RCC 7860 (cell line): ENCODE data around the gene C18orf63.

Experiments
- DNase-seq: peaks from one replicate; pipeline ENCODE4 v3.0.0-alpha.2; 2015; ENCODE audit warnings: low spot score
- FAIRE-seq: peaks from 2 replicates; lab custom pipeline; 2012; peaks lifted over from hg19 to GRCh38; lab: Jason Lieb, UNC

Gene C18orf63

DNA sequence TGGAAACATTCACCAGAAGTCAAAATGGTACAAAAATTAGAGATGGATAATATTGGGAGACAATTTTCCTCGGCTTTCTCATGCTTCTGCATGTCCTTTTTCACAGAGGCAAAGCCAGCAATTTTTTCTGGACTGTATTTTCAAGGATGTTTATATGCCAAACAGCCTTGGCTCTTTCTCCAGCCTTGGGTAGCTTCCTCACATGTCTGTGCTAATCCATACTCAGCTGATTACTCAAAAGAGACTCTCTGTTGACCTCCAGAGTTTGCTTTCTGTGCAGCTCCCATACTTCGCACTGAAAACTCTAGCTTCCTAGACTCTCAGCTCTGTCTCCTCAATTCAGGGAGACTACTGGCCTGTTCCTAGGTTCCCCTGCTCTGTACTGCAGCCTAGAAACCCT, 10.6 kb downstream of the C18orf63 start:
- no peak for DNase-seq
- no peak for FAIRE-seq

- peak; percentile 96 for FAIRE-seq
Observed at GRCh38 chr18:74326791-74327190, 11.2 kb downstream of the C18orf63 start.

DNA sequence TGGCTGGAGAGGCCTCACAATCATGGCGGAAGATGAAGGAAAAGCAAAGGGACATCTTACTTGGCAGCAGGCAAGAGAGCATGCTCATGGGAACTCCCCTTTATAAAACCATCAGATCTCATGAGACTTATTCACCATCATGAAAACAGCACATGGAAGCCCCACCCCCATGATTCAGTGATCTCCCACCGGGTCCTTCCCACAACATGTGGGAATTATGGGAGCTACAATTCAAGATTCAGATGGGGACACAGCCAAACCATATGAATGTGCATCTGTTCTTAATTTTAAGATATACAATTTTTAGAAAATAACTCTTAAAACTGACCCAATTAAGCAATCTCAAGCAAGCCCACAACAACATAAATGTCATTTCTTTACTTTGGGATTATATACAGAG, 12.6 kb downstream of the C18orf63 start:
- peak; percentile 7 for DNase-seq
- no peak for FAIRE-seq

More at GRCh38 chr18:74326791-74327190, 11.2 kb downstream of the C18orf63 start:
- DNase-seq: peak; percentile 72

DNA sequence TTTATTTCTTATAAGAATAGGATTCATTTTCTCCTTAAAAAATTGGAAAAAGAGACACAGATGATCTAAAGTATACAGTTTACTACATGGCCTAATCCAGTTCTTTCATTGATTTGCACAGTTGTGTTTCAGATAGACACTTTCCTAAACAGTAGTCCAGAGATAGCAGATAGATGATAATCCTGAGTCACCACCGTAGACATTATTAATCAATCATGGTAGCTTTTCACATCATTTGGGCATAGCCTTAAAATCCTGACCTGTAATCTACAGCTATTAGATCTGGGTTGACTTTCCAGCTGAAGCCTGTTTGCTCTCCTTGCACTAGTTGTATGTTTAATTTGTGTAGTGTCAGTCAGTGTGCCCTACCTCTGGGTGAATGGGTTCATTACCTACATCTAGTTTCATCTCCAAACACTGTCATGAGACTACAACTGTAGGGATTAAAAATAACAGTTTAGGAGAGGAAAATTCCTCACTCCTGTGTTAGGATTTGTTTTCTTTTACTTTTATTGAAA, 14.1 kb downstream of the C18orf63 start:
- no peak for DNase-seq
- FAIRE-seq: no peak

DNA sequence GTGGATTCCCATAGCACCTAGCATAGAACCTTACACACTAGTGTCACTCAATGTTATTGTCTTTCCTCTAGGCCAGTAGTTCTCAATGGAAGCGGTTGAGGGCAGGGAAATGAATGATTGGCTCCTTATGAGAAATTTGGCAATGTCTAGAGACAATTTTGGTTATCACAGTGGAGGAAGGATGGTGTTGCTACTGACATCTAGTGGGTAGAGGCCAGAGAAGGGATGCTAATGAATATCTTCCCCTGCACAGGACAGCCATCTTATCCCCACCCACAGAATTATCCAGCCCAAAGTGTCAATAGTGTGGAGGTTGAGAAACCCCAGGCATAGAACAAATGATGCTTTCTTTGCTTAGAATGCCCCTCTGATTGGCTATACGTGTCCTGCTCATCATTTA, 15.8 kb downstream of the C18orf63 start:
- DNase-seq (peak; percentile 7), FAIRE-seq (no peak)

GRCh38 chr18:74333091-74333490, 17.5 kb downstream of the C18orf63 start:
- no peak for FAIRE-seq
- DNase-seq: no peak

GRCh38 chr18:74334242-74334893, 18.7 kb downstream of the C18orf63 start:
- DNase-seq (no peak), FAIRE-seq (no peak)

DNA sequence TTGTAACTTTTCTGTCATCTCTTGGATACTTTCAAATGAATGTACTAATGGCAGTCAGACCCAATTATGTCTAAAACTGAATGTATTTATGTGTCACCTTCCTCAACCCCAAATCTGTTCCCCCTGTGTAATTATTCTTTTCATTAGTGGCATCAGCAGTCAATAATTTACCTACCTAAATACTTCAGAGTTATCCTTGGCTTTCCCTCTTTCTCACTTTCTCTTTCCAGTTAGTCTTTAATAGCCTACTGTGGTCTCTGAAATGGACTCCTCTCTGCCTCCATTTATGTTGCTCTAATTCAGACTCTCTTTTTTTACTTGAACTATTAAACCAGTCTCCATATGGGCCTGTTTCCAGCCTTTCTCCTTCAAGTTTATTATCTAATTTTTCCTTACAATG, 21.0 kb downstream of the C18orf63 start:
- no peak for FAIRE-seq
- no peak for DNase-seq

GRCh38 chr18:74337155-74337911, 21.7 kb downstream of the C18orf63 start:
- FAIRE-seq (no peak), DNase-seq (no peak)

- DNase-seq: no peak
- FAIRE-seq: no peak
Observed at GRCh38 chr18:74337912-74338309, 22.3 kb downstream of the C18orf63 start.

GRCh38 chr18:74342416-74343043, 26.9 kb downstream of the C18orf63 start:
- DNase-seq (peak; percentile 43), FAIRE-seq (peak; percentile 86)

DNA sequence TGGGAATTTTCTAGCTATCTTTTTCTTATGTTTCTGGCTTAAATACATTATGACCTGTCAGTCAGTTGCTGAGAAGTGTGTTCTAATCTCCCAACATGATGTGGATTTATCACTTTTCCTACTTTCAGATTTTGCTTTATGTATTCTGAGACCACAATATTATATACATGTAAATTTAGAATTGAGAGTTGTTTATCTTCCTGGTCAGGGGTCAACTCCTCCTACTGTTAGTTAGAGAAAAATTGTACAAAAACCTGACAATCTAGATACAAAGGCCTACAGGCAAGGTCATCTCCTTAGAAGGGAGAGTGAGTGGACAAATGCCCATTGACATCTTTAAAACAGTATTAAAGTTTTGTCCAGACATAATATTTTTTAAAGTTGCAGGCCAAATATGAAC, 30.6 kb downstream of the C18orf63 start:
- no peak for FAIRE-seq
- DNase-seq: no peak

GRCh38 chr18:74348581-74348980, 32.9 kb downstream of the C18orf63 start:
- FAIRE-seq: no peak

GRCh38 chr18:74351354-74351753, 35.7 kb downstream of the C18orf63 start:
- peak; percentile 50 for DNase-seq
- FAIRE-seq: no peak

More at GRCh38 chr18:74348581-74348980, 32.9 kb downstream of the C18orf63 start:
- DNase-seq: no peak

- DNase-seq (peak; percentile 41), FAIRE-seq (peak; percentile 33)
Observed at GRCh38 chr18:74353169-74353775, 37.6 kb downstream of the C18orf63 start.

DNA sequence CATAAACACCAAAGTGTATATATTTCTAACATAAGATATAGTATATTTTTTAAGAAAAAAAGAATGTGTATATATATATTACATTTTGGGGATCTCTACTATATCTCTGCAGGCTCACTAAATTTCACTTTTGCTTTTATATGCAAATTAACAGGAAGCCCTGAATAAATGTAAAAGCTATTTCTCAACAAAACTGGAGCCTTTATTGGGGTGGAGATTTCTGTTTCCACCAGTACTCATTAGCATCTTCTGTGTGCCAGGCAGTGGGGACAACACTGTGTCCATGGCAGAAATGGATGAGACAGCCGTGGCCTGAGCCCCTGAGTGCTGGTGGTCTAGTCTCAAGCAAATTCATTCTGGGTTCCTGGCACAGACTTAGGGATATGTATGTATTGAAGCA, 41.3 kb downstream of the C18orf63 start:
- DNase-seq (no peak), FAIRE-seq (no peak)

DNA sequence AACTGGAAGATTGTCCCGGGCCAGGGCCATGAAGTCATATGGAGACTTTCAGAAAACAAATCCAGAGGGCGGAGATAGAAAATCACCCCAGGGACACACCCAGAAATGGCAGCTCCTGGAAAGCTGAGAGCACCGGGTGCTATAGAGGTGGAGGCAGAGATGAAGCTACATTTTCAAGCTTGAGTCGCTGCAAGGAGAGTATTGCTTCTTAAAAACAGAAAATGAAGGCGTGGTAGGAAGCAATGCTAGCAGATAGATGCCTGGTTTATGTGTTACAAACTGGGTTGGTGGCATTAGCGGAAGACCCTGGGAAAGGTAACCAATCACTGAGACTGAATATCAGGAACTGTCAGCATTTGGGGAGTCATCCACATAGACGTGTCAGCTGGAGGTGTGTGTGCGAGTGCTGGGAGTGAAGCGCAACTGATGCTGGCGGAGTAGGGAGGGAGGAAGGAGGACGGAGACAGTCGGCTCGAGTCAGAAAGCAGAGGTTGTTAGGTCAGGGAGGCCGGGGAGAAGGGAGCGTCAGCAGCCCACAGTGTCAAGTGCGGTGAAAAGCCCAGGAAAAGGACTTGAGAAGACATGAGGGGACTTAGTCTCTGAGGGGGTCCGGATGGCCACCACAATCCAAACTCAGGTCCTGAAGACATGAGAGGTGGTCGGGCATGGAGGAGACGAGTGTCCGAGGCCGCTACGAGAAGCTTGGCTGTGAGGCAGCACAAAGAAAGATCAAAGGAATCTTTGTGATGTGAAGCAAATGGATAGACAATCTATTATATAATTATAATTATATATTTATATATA, 45.4 kb downstream of the C18orf63 start:
- no peak for FAIRE-seq
- DNase-seq: no peak

GRCh38 chr18:74367905-74368304, 52.3 kb downstream of the C18orf63 start:
- FAIRE-seq: no peak

GRCh38 chr18:74368901-74369705, 53.5 kb downstream of the C18orf63 start:
- FAIRE-seq: no peak

More at GRCh38 chr18:74367905-74368304, 52.3 kb downstream of the C18orf63 start:
- no peak for DNase-seq

More at GRCh38 chr18:74368901-74369705, 53.5 kb downstream of the C18orf63 start:
- no peak for DNase-seq
